ENCODE data around the gene NOS3. TPM values are rescaled to one million over a fixed set of nuclear protein-coding genes. Genes with fewer than 3 reads are reported as not detected.

Gene NOS3
- total and polyA plus RNA-seq, 10 donors: 11.9 to 455 (median 164) TPM

- Histone ChIP-seq H3K4me1 (peaks cover 15 to 68% (median 49%) of the 10 kb centered on the region in 6 donors), H3K36me3 (peaks cover 0 to 44% (median 13%) of the 10 kb centered on the region in 6 donors), H3K4me3 (peak overlapping the region; percentile 67 to 99 (median 87)), H3K27me3 (replicated peaks in 1 of 7) (no peaks in the 10 kb centered on the region), H3K27ac (peak overlapping the region; percentile 87 to 96 (median 92)), H3K9me3 (no peaks in the 10 kb centered on the region)
- TF ChIP-seq POLR2A (IDR thresholded peaks at IDR 0.05): no peak
- peak in 1 of 11 experiments; percentile 8 for TF ChIP-seq CTCF (IDR thresholded peaks at IDR 0.05 in 8 of 11, conservative IDR thresholded peaks at IDR 0.05 in 3 of 11)
- 2 to 4% (median 3%) methylated on average over 14 to 17 of the region's 17 CpGs for WGBS, 5 donors
- intact Hi-C loops (cut with DNase I; ENCODE audit: low total_unique reads): no loop called here
- DNase-seq: no peak
Measured at GRCh38 chr7:151060113-151060415, 69.2 kb downstream of the NOS3 start.

- DNase-seq: no peak
- H3K9me3 ChIP-seq: no peaks in the 10 kb centered on the region
- H3K27me3 ChIP-seq (replicated peaks in 1 of 7): no peaks in the 10 kb centered on the region
- H3K4me1 ChIP-seq: peaks cover 15 to 68% (median 49%) of the 10 kb centered on the region in 6 donors
- peak overlapping the region; percentile 67 to 99 (median 87) for H3K4me3 ChIP-seq
- TF ChIP-seq CTCF (IDR thresholded peaks at IDR 0.05 in 8 of 11, conservative IDR thresholded peaks at IDR 0.05 in 3 of 11) (no peak), POLR2A (IDR thresholded peaks at IDR 0.05) (no peak), POLR2AphosphoS5 (IDR thresholded peaks at IDR 0.05) (no peak)
- H3K27ac ChIP-seq: peak overlapping the region in 4 of 8 donors; percentile 93 to 96 (median 94)
- WGBS, 5 donors: 15 to 52% (median 20%) methylated on average over 6 to 21 of the region's 21 CpGs
- intact Hi-C loops (cut with DNase I; ENCODE audit: low total_unique reads): no loop called here
- peaks cover 0 to 44% (median 18%) of the 10 kb centered on the region in 6 donors for H3K36me3 ChIP-seq
Measured at GRCh38 chr7:151060416-151061212, 69.8 kb downstream of the NOS3 start.

GRCh38 chr7:151061213-151062110 is 70.6 kb downstream of the NOS3 start:
- TF ChIP-seq CTCF (IDR thresholded peaks at IDR 0.05 in 8 of 11, conservative IDR thresholded peaks at IDR 0.05 in 3 of 11) (no peak), POLR2A (IDR thresholded peaks at IDR 0.05) (no peak)
- Histone ChIP-seq H3K4me1 (peaks cover 15 to 64% (median 47%) of the 10 kb centered on the region in 6 donors), H3K4me3 (peak overlapping the region in 4 of 8 donors; percentile 82 to 99 (median 95)), H3K9me3 (no peaks in the 10 kb centered on the region), H3K36me3 (peaks cover 0 to 49% (median 27%) of the 10 kb centered on the region in 6 donors), H3K27ac (peak overlapping the region in 1 of 8 donors; percentile 94), H3K27me3 (replicated peaks in 1 of 7) (no peaks in the 10 kb centered on the region)
- intact Hi-C loops (cut with DNase I; ENCODE audit: low total_unique reads): no loop called here
- no peak for DNase-seq
- WGBS, 5 donors: 74 to 81% (median 77%) methylated on average over 25 to 33 of the region's 33 CpGs

- Histone ChIP-seq H3K27ac (no peak overlapping the region), H3K4me3 (peak overlapping the region in 1 of 8 donors; percentile 2), H3K27me3 (replicated peaks in 1 of 7) (no peaks in the 10 kb centered on the region), H3K4me1 (peaks cover 15 to 58% (median 42%) of the 10 kb centered on the region in 6 donors), H3K9me3 (no peaks in the 10 kb centered on the region), H3K36me3 (peaks cover 0 to 55% (median 33%) of the 10 kb centered on the region in 6 donors)
- intact Hi-C loops (cut with DNase I; ENCODE audit: low total_unique reads): no loop called here
- DNase-seq: no peak
- WGBS, 5 donors: 75 to 89% (median 87%) methylated on average over 6 to 11 of the region's 11 CpGs
- TF ChIP-seq POLR2A (IDR thresholded peaks at IDR 0.05) (no peak), CTCF (IDR thresholded peaks at IDR 0.05 in 8 of 11, conservative IDR thresholded peaks at IDR 0.05 in 3 of 11) (no peak), POLR2AphosphoS5 (IDR thresholded peaks at IDR 0.05) (no peak)
Measured at GRCh38 chr7:151062111-151062398, 71.2 kb downstream of the NOS3 start.

Data from spleen (tissue), 11 donors.